Measurements from ENCODE around the gene DOCK8.

GRCh38 chr9:303502-303901 is 88.8 kb downstream of the DOCK8 start:
- no peak for TF ChIP-seq RAD21 (conservative IDR thresholded peaks at IDR 0.05 in 1 of 2, IDR thresholded peaks at IDR 0.05 in 1 of 2)
- no peak for TF ChIP-seq NFE2L2 (conservative IDR thresholded peaks at IDR 0.05; ENCODE audit: low read length)
